Gastroesophageal sphincter (tissue), 4 donors: ENCODE measurements around the gene ARID1B. TPM values are rescaled to one million over a fixed set of nuclear protein-coding genes. Genes with fewer than 3 reads are reported as not detected.

ENCODE experiments used
- ATAC-seq: fragments of 150-250 bp; one replicate; pipeline ENCODE4 v1.9.1; 2016; ENCODE audit warnings: mild to moderate bottlenecking, moderate library complexity
- H3K27ac ChIP-seq, 4 donors: fragments of 200-600 bp; sonication (generic) in 3 of 4; 1 replicate in 3 of 4; 2 replicates in 1 of 4; pipeline ENCODE4 v1.5.1; 2016 to 2019
- H3K27me3 ChIP-seq: fragments of 200-600 bp; sonication (generic); one replicate; pipeline ENCODE4 v1.5.1; 2019
- H3K36me3 ChIP-seq, 2 donors: fragments of 200-600 bp; sonication (generic); one replicate each; pipeline ENCODE4 v1.5.1; 2019; ENCODE audit warnings: control low read depth in 1 of 2
- H3K4me1 ChIP-seq, 3 donors: fragments of 200-600 bp; sonication (generic); 1 replicate in 2 of 3; 2 replicates in 1 of 3; pipeline ENCODE4 v1.5.1; 2016 to 2019; ENCODE audit warnings: control low read depth in 2 of 3
- H3K4me3 ChIP-seq, 2 donors: fragments of 200-600 bp; sonication (generic); one replicate each; pipeline ENCODE4 v1.5.1; 2019; ENCODE audit warnings: mild to moderate bottlenecking in 1 of 2, moderate library complexity in 1 of 2
- H3K9me3 ChIP-seq, 3 donors: fragments of 200-600 bp; sonication (generic); one replicate each; pipeline ENCODE4 v1.5.1; 2017 to 2019; ENCODE audit warnings: control low read depth in 2 of 3
- CTCF ChIP-seq, 4 experiments: fragments of 200-600 bp in 2 of 4; fragments of 450-650 bp in 2 of 4; sonication (generic) in 1 of 4; IDR thresholded peaks; one replicate each; pipeline ENCODE4 v1.5.1; 2017 to 2019; ENCODE audit warnings: antibody characterized with exemption in 4 of 4, mild to moderate bottlenecking in 2 of 4, moderate library complexity in 2 of 4
- EP300 ChIP-seq: sonication (generic); formaldehyde crosslinking; IDR thresholded peaks from one replicate; pipeline ENCODE4 v1.6.1; 2017; ENCODE audit warnings: antibody characterized with exemption, mild to moderate bottlenecking
- POLR2A ChIP-seq, 2 donors: fragments of 450-650 bp; IDR thresholded peaks; one replicate each; pipeline ENCODE4 v1.6.1; 2017; ENCODE audit warnings: antibody characterized with exemption in 2 of 2, mild to moderate bottlenecking in 2 of 2, moderate library complexity in 1 of 2
- POLR2AphosphoS5 ChIP-seq: sonication (generic); formaldehyde crosslinking; IDR thresholded peaks from one replicate; pipeline ENCODE4 v1.6.1; 2017; ENCODE audit warnings: antibody characterized with exemption
- WGBS, 2 donors: methylation state at CpG; one replicate each; pipeline ENCODE4 v1.1.5; 2018; ENCODE audit warnings: low coverage in 1 of 2; 5-methylcytosine and 5-hydroxymethylcytosine counted together
- total RNA-seq, 4 donors: library from RNA; depleted of rRNA; stranded (reverse); fragments of >200 nt; gene quantifications; one replicate each; pipeline ENCODE4 v1.1.0, GENCODE V29; 2016

Gene ARID1B
- total RNA-seq, 4 donors from 2014 or later: 40.0 to 106 (median 79.7) TPM

- no peak for ATAC-seq
- H3K36me3 ChIP-seq: no peaks in the 10 kb centered on the region
- no peaks in the 10 kb centered on the region for H3K9me3 ChIP-seq
- peaks cover 14 to 99% (median 40%) of the 10 kb centered on the region in 3 donors for H3K4me1 ChIP-seq
- TF ChIP-seq POLR2AphosphoS5 (no peak), CTCF (IDR thresholded peaks at IDR 0.05) (no peak), EP300 (no peak), POLR2A (IDR thresholded peaks at IDR 0.05) (no peak)
- no peak overlapping the region for H3K4me3 ChIP-seq
- 82 to 91% methylated on average over 1 to 3 of the region's 3 CpGs for WGBS, 2 donors
- H3K27me3 ChIP-seq: no peaks in the 10 kb centered on the region
- H3K27ac ChIP-seq: no peak overlapping the region
Observed at GRCh38 chr6:156790711-156791319, 13.6 kb downstream of the ARID1B start.

- H3K27ac ChIP-seq: no peak overlapping the region
- no peaks in the 10 kb centered on the region for H3K9me3 ChIP-seq
- H3K4me3 ChIP-seq: no peak overlapping the region
- ATAC-seq: no peak
- H3K27me3 ChIP-seq: no peaks in the 10 kb centered on the region
- no peaks in the 10 kb centered on the region for H3K36me3 ChIP-seq
- WGBS, 2 donors: 35 to 40% methylated on average over 10 of the region's 10 CpGs
- TF ChIP-seq POLR2A (IDR thresholded peaks at IDR 0.05) (no peak), POLR2AphosphoS5 (no peak), CTCF (IDR thresholded peaks at IDR 0.05) (no peak), EP300 (no peak)
- peaks cover 14 to 99% (median 46%) of the 10 kb centered on the region in 3 donors for H3K4me1 ChIP-seq
Observed at GRCh38 chr6:156791320-156791850, 14.2 kb downstream of the ARID1B start.

DNA sequence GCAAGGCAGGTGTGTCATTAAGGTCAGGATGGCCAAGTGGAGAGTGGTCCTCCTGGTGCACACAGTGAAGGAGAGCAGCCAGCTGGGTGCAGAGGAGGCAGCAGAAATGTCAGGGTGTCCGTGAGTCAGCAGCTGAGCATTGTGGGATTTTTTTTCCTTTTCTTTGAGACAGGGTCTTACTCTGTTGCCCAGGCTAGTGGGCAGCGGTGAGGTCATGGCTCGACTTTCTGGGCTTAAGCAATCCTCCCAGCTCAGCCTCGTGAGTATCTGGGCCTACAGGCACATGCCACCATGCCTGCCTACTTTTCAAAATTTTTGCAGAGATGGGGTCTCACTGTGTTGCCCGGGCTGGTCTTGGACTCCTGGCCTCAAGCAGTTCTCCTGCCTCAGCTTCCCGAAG is 16.0 kb downstream of the ARID1B start:
- WGBS, 2 donors: 56 to 67% methylated on average over 1 of the region's 6 CpGs
- TF ChIP-seq CTCF (IDR thresholded peaks at IDR 0.05) (no peak), POLR2AphosphoS5 (no peak), EP300 (no peak), POLR2A (IDR thresholded peaks at IDR 0.05) (no peak)
- Histone ChIP-seq H3K27me3 (no peaks in the 10 kb centered on the region), H3K9me3 (no peaks in the 10 kb centered on the region), H3K4me3 (no peak overlapping the region), H3K27ac (no peak overlapping the region), H3K36me3 (no peaks in the 10 kb centered on the region), H3K4me1 (peaks cover 11 to 98% (median 39%) of the 10 kb centered on the region in 3 donors)
- ATAC-seq: no peak

- Histone ChIP-seq H3K36me3 (no peaks in the 10 kb centered on the region), H3K4me3 (no peak overlapping the region), H3K4me1 (peaks cover 9 to 91% (median 30%) of the 10 kb centered on the region in 3 donors), H3K27me3 (no peaks in the 10 kb centered on the region), H3K27ac (no peak overlapping the region), H3K9me3 (no peaks in the 10 kb centered on the region)
- ATAC-seq: no peak
- 70 to 84% methylated on average over 8 to 10 of the region's 14 CpGs for WGBS, 2 donors
- TF ChIP-seq CTCF (IDR thresholded peaks at IDR 0.05): no peak
- no peak for TF ChIP-seq EP300
Observed at GRCh38 chr6:156794546-156795354, 17.6 kb downstream of the ARID1B start.

- H3K4me1 ChIP-seq: peaks cover 6 to 83% (median 24%) of the 10 kb centered on the region in 3 donors
- peak overlapping the region in 1 of 2 donors; percentile 3 for H3K4me3 ChIP-seq
- no peak for ATAC-seq
- H3K36me3 ChIP-seq: no peaks in the 10 kb centered on the region
- no peaks in the 10 kb centered on the region for H3K9me3 ChIP-seq
- TF ChIP-seq POLR2A (IDR thresholded peaks at IDR 0.05): no peak
- no peak for TF ChIP-seq POLR2AphosphoS5
- no peak for TF ChIP-seq EP300
- no peak for TF ChIP-seq CTCF (IDR thresholded peaks at IDR 0.05)
- H3K27me3 ChIP-seq: no peaks in the 10 kb centered on the region
- H3K27ac ChIP-seq: no peak overlapping the region
- WGBS, 2 donors: 37 to 52% methylated on average over 9 of the region's 9 CpGs
Observed at GRCh38 chr6:156795825-156796224, 18.6 kb downstream of the ARID1B start.
